Endothelial cell of umbilical vein (primary cell): ENCODE measurements around the gene SLC7A4. TPM values are rescaled to one million over a fixed set of nuclear protein-coding genes. Genes with fewer than 3 reads are reported as not detected.
"Not testable (repeated sequence)": the region's sequence is repeated elsewhere in the genome, so short reads cannot be mapped to it uniquely, and the experiment has no call there.

Experiments used
- BruUV-seq: library from RNA; stranded (reverse); fragments of 400-500 nt; replicated peaks from 2 replicates; lab custom pipeline; 2021; lab: Mats Ljungman, UMichigan
- CTCF ChIA-PET: fragments of 300-600, 350-600 bp; sonication (Branson Sonifier 250); formaldehyde crosslinking; loops from one replicate; lab custom pipeline; 2021; ENCODE audit warnings: antibody characterized with exemption, inconsistent platforms; lab: Charles Lee
- POLR2A ChIA-PET: fragments of 300-600, 350-600 bp; sonication (Branson Sonifier 250); formaldehyde crosslinking; loops from one replicate; lab custom pipeline; 2021; ENCODE audit warnings: antibody characterized with exemption, inconsistent platforms; lab: Charles Lee
- DNase-seq: peaks from one replicate; pipeline ENCODE4 v3.0.0-alpha.2; 2011; ENCODE audit warnings: low read depth, low spot score
- FAIRE-seq: peaks from 2 replicates; lab custom pipeline; 2011; peaks lifted over from hg19 to GRCh38; lab: Jason Lieb, UNC
- H2AFZ ChIP-seq: 2 replicates; pipeline ENCODE4 v1.6.0; 2012; ENCODE audit warnings: low read depth, low read length, control low read depth, inconsistent platforms
- H3K27ac ChIP-seq: 2 replicates; pipeline ENCODE4 v1.5.1; 2011; ENCODE audit warnings: low read depth, mild to moderate bottlenecking, control low read depth, low read length, moderate library complexity; ENCODE audit not compliant: insufficient read depth
- H3K27me3 ChIP-seq, 2 experiments: 2 replicates each; pipeline versions ENCODE4 v1.6.0 to v1.6.1; 2011; ENCODE audit warnings: low read length in 2 of 2, mixed read lengths in 1 of 2; ENCODE audit not compliant: control insufficient read depth in 2 of 2, insufficient read depth in 2 of 2
- H3K36me3 ChIP-seq, 2 experiments: 2 replicates in 1 of 2; 3 replicates in 1 of 2; pipeline ENCODE4 v1.5.1; 2011; ENCODE audit warnings: low read length in 2 of 2, mild to moderate bottlenecking in 1 of 2, moderate library complexity in 1 of 2; ENCODE audit not compliant: control insufficient read depth in 2 of 2, insufficient read depth in 2 of 2; ENCODE audit errors: extremely low read depth in 1 of 2
- H3K4me1 ChIP-seq: 3 replicates; pipeline ENCODE4 v1.5.1; 2011; ENCODE audit warnings: mild to moderate bottlenecking, low read length; ENCODE audit not compliant: control insufficient read depth, insufficient read depth; ENCODE audit errors: extremely low read depth
- H3K4me2 ChIP-seq: 2 replicates; pipeline ENCODE4 v1.6.1; 2011; ENCODE audit warnings: low read length, control low read depth, mixed read lengths; ENCODE audit not compliant: insufficient read depth
- H3K4me3 ChIP-seq, 3 experiments: fragments of 200-600 bp in 1 of 3; sonication (generic), shearing (Covaris generic) in 1 of 3; replicated peaks in 1 of 3; 2 replicates each; pipeline ENCODE4 v1.5.1; 2011 to 2016; ENCODE audit warnings: control low read depth in 3 of 3, low read length in 3 of 3, mild to moderate bottlenecking in 2 of 3, inconsistent platforms in 1 of 3, low read depth in 1 of 3, moderate library complexity in 1 of 3; ENCODE audit not compliant: insufficient read depth in 1 of 3
- H3K79me2 ChIP-seq: 2 replicates; pipeline ENCODE4 v1.6.0; 2012; ENCODE audit warnings: low read length, inconsistent platforms; ENCODE audit not compliant: control insufficient read depth, insufficient read depth
- H3K9ac ChIP-seq: replicated peaks from 2 replicates; pipeline ENCODE3; 2011; ENCODE audit warnings: low read length, control low read depth; ENCODE audit not compliant: insufficient read depth; ENCODE audit errors: extremely low read depth
- H3K9me1 ChIP-seq: replicated peaks from 3 replicates; pipeline ENCODE4 v1.6.0; 2011; ENCODE audit warnings: mild to moderate bottlenecking, low read length; ENCODE audit not compliant: control insufficient read depth, insufficient read depth; ENCODE audit errors: extremely low read depth
- H3K9me3 ChIP-seq: replicated peaks from 2 replicates; pipeline ENCODE4 v1.5.1; 2012; ENCODE audit warnings: low read length, inconsistent platforms; ENCODE audit not compliant: control insufficient read depth, insufficient read depth
- H4K20me1 ChIP-seq: replicated peaks from 2 replicates; pipeline ENCODE3; 2011; ENCODE audit warnings: mild to moderate bottlenecking, low read length; ENCODE audit not compliant: control insufficient read depth, insufficient read depth; ENCODE audit errors: extremely low read depth
- CTCF ChIP-seq, 2 donors: IDR thresholded peaks; 1 replicate in 1 of 2; 2 replicates in 1 of 2; pipeline ENCODE4 v1.5.1; 2011; ENCODE audit warnings: low read length in 2 of 2, mild to moderate bottlenecking in 2 of 2, moderate library complexity in 2 of 2, control low read depth in 1 of 2, inconsistent platforms in 1 of 2, low read depth in 1 of 2; ENCODE audit not compliant: insufficient read depth in 1 of 2; ENCODE audit errors: extremely low read depth in 1 of 2
- EZH2 ChIP-seq: IDR thresholded peaks from 2 replicates; pipeline ENCODE4 v1.6.1; 2012; ENCODE audit warnings: borderline replicate concordance, low read depth, mild to moderate bottlenecking, moderate library complexity, low read length, inconsistent platforms; ENCODE audit not compliant: severe bottlenecking
- GATA2 ChIP-seq: IDR thresholded peaks from 2 replicates; pipeline ENCODE4 v1.7.0; 2011; ENCODE audit warnings: low read depth, mild to moderate bottlenecking, moderate library complexity, mixed read lengths, low read length; ENCODE audit not compliant: insufficient read length, insufficient read depth
- JUN ChIP-seq: IDR thresholded peaks from 2 replicates; pipeline ENCODE4 v1.6.1; 2011; ENCODE audit warnings: borderline replicate concordance, low read depth; ENCODE audit not compliant: insufficient read length, insufficient read depth
- MAX ChIP-seq: IDR thresholded peaks from 2 replicates; pipeline ENCODE4 v1.6.1; 2011; ENCODE audit not compliant: insufficient read depth, insufficient read length
- MYC ChIP-seq: IDR thresholded peaks from one replicate; pipeline ENCODE4 v1.6.1; 2011; ENCODE audit warnings: mild to moderate bottlenecking, low read depth, low read length
- POLR2A ChIP-seq: IDR thresholded peaks from 2 replicates; pipeline ENCODE4 v1.6.1; 2012; ENCODE audit warnings: low read depth, mild to moderate bottlenecking, control low read depth, low read length
- dilution Hi-C: fragments of 300-500 bp; cut with MboI; formaldehyde crosslinking; loops from one replicate; pipeline ENCODE4 v1.15.0; 2019; ENCODE audit warnings: low sequenced_read_pairs; ENCODE audit not compliant: extremely low pct_ligation_motif_present
- intact Hi-C: fragments of 100-400 bp; cut with micrococcal nuclease; formaldehyde crosslinking; loops from one replicate; pipeline ENCODE4 v1.10.0; 2022
- polyA plus RNA-seq, 4 experiments: library from polyadenylated mRNA; depleted of rRNA in 3 of 4; stranded (reverse) in 3 of 4; unstranded in 1 of 4; fragments of >200 nt; gene quantifications; 2 replicates each; pipeline versions ENCODE4 v1.2.1 to v1.2.3, GENCODE V29; 2011 to 2012; ENCODE audit warnings: missing spikeins in 1 of 4
- total RNA-seq: library from RNA; stranded (reverse); gene quantifications from 2 replicates; pipeline ENCODE4 v1.2.3, GENCODE V29; 2021

Gene SLC7A4
- total and polyA plus RNA-seq, 2 donors (not counting 3 experiments of a cell fraction or from before 2014, with no cell fraction given): not detected

GRCh38 chr22:21042978-21043859 lies 10.9 kb upstream of the SLC7A4 start:
- H3K27me3 ChIP-seq: no peaks in the 10 kb centered on the region
- no peak for FAIRE-seq
- H3K4me1 ChIP-seq: peaks cover 5% of the 10 kb centered on the region
- H3K27ac ChIP-seq: no peak overlapping the region
- no peak overlapping the region for H2AFZ ChIP-seq
- no peak overlapping the region for H3K4me2 ChIP-seq
- no peaks in the 10 kb centered on the region for H3K36me3 ChIP-seq
- no peak for DNase-seq
- H3K79me2 ChIP-seq: no peaks in the 10 kb centered on the region
- H3K4me3 ChIP-seq: no peak overlapping the region
- POLR2A ChIA-PET: no interaction called here
- BruUV-seq: no TSS peak
- CTCF ChIA-PET: interaction anchor here (1.5 kb wide), 1 partner anchor 60 kb away, joined by 3 read pairs; no protein-coding TSS in a partner anchor
- dilution Hi-C loops (no loop called here), intact Hi-C loops (no loop called here)
- no peak overlapping the region for H3K9ac ChIP-seq
- no peaks in the 10 kb centered on the region for H3K9me1 ChIP-seq
- TF ChIP-seq CTCF (IDR thresholded peaks at IDR 0.05; ENCODE audit: extremely low read depth in 1 of 2, insufficient read depth in 1 of 2, low read depth in 1 of 2, low read length in 2 of 2) (no peak), POLR2A (no peak)
- no peaks in the 10 kb centered on the region for H4K20me1 ChIP-seq
- H3K9me3 ChIP-seq: no peaks in the 10 kb centered on the region

DNA sequence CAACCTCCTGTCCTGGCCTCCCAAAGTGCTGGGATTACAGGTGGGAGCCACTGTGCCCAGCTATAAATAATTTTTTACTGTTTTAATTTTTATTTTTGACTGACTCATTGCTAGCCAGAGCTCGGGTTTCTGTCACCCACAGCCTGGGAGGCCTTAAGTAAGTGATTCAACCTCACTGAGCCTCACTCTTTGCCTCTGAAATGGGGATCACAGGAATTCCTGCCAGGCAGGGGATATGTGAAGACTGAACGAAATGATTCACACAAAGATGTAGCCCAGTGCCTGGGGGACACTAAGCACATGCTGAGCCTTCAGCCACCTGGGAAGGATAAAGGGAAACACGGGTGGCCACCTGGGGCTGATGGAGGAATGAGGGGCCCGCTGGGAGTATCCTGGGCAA lies 9.6 kb upstream of the SLC7A4 start:
- dilution Hi-C loops (no loop called here), intact Hi-C loops (no loop called here)
- Histone ChIP-seq H3K27ac (no peak overlapping the region), H3K9me3 (no peaks in the 10 kb centered on the region), H2AFZ (no peak overlapping the region), H3K36me3 (no peaks in the 10 kb centered on the region), H3K9ac (no peak overlapping the region), H3K79me2 (no peaks in the 10 kb centered on the region), H3K27me3 (peaks cover 0 to 3% of the 10 kb centered on the region in 2 experiments), H4K20me1 (no peaks in the 10 kb centered on the region), H3K9me1 (no peaks in the 10 kb centered on the region), H3K4me2 (no peak overlapping the region), H3K4me1 (peaks cover 5% of the 10 kb centered on the region), H3K4me3 (no peak overlapping the region)
- ChIA-PET POLR2A (no interaction called here), CTCF (no interaction called here)
- TF ChIP-seq EZH2 (no peak), POLR2A (no peak), MYC (no peak), MAX (no peak), GATA2 (no peak), JUN (no peak)
- DNase-seq (no peak), FAIRE-seq (no peak)
- no TSS peak for BruUV-seq

DNA sequence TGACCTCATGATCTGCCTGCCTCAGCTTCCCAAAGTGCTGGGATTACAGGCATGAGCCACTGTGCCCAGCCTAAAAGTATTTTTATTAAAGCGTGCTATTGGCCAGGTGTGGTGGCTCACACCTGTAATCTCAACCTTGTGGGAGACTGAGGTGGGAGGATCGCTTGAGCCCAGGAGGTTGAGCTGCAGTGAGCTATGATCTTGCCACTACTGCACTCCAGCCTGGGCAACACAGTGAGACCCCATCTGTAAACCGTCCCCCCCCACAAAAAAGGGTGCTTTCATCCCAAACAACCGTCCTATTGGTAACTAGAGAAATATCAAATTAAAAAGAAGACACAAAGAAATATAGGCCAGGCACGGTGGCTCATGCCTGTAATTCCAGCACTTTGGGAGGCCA lies 6.8 kb upstream of the SLC7A4 start:
- H3K9me1 ChIP-seq, H3K9ac ChIP-seq, H3K27me3 ChIP-seq, H3K4me2 ChIP-seq, H2AFZ ChIP-seq, H4K20me1 ChIP-seq, FAIRE-seq, H3K4me3 ChIP-seq, dilution Hi-C loops, H3K27ac ChIP-seq, DNase-seq, POLR2A ChIA-PET, H3K36me3 ChIP-seq, BruUV-seq, H3K79me2 ChIP-seq, H3K9me3 ChIP-seq, CTCF ChIA-PET, H3K4me1 ChIP-seq, intact Hi-C loops: not testable (repeated sequence)
